HepG2 (cell line): ENCODE data around the gene TAS2R8.

ENCODE experiments used
- CBX1 ChIP-seq: IDR thresholded peaks from one replicate; pipeline ENCODE4 v1.6.1; 2016; ENCODE audit warnings: antibody characterized with exemption, low read depth
- CSRNP2 ChIP-seq: sonication (generic); formaldehyde crosslinking; conservative IDR thresholded peaks from 2 replicates; pipeline ENCODE4 v1.8.0; 2022; ENCODE audit warnings: low read depth, missing genetic modification reagents
- CTCF ChIP-seq: sonication (generic); formaldehyde crosslinking; IDR thresholded peaks from 2 replicates; pipeline ENCODE4 v1.5.0; 2020; ENCODE audit warnings: mild to moderate bottlenecking, missing genetic modification reagents, moderate library complexity
- DZIP1 ChIP-seq: sonication (generic); formaldehyde crosslinking; IDR thresholded peaks from 2 replicates; pipeline ENCODE4 v1.5.0; 2020; ENCODE audit warnings: mild to moderate bottlenecking, missing genetic modification reagents
- ELF1 ChIP-seq: sonication (generic); formaldehyde crosslinking; IDR thresholded peaks from 2 replicates; pipeline ENCODE4 v1.4.0; 2020; ENCODE audit warnings: missing genetic modification reagents
- EZH2 ChIP-seq: conservative IDR thresholded peaks from 2 replicates; pipeline ENCODE4 v1.6.1; 2012; ENCODE audit warnings: mild to moderate bottlenecking, low read depth, low read length, moderate library complexity
- FOXP1 ChIP-seq, 2 experiments: fragments of 450-650 bp in 1 of 2; IDR thresholded peaks; 2 replicates each; pipeline ENCODE4 v1.6.1; 2017 to 2018; ENCODE audit warnings: antibody characterized with exemption in 1 of 2
- GABPA ChIP-seq, 2 experiments: IDR thresholded peaks; 2 replicates each; pipeline ENCODE4 v1.6.1; 2011 to 2016; ENCODE audit warnings: low read depth in 2 of 2, low read length in 1 of 2, missing biosample characterization in 1 of 2, missing genetic modification characterization in 1 of 2
- NFIC ChIP-seq: IDR thresholded peaks from 2 replicates; pipeline ENCODE4 v1.6.1; 2012; ENCODE audit warnings: mild to moderate bottlenecking, low read length, inconsistent platforms
- ZNF512B ChIP-seq: sonication (generic); formaldehyde crosslinking; IDR thresholded peaks from 2 replicates; pipeline ENCODE4 v1.5.1; 2020; ENCODE audit warnings: missing genetic modification reagents, mild to moderate bottlenecking, borderline replicate concordance

- TF ChIP-seq CSRNP2 (no peak), GABPA (IDR thresholded peaks at IDR 0.05; ENCODE audit: low read depth, low read length) (no peak), GABPA (CRISPR knock-in tag; IDR thresholded peaks at IDR 0.05; ENCODE audit: low read depth) (no peak), FOXP1 (IDR thresholded peaks at IDR 0.05) (no peak), FOXP1 (CRISPR knock-in tag; IDR thresholded peaks at IDR 0.05) (no peak), CBX1 (no peak), ZNF512B (CRISPR knock-in tag) (no peak), NFIC (no peak), DZIP1 (CRISPR knock-in tag) (no peak), EZH2 (no peak), ELF1 (no peak), CTCF (no peak)
Observed at GRCh38 chr12:10801741-10802140, 5.3 kb downstream of the TAS2R8 start.
